ENCODE results near the gene RIMBP3C.
"Not testable (repeated sequence)": the region's sequence is repeated elsewhere in the genome, so short reads cannot be mapped to it uniquely, and the experiment has no call there.

The RIMBP3C gene, protein sequence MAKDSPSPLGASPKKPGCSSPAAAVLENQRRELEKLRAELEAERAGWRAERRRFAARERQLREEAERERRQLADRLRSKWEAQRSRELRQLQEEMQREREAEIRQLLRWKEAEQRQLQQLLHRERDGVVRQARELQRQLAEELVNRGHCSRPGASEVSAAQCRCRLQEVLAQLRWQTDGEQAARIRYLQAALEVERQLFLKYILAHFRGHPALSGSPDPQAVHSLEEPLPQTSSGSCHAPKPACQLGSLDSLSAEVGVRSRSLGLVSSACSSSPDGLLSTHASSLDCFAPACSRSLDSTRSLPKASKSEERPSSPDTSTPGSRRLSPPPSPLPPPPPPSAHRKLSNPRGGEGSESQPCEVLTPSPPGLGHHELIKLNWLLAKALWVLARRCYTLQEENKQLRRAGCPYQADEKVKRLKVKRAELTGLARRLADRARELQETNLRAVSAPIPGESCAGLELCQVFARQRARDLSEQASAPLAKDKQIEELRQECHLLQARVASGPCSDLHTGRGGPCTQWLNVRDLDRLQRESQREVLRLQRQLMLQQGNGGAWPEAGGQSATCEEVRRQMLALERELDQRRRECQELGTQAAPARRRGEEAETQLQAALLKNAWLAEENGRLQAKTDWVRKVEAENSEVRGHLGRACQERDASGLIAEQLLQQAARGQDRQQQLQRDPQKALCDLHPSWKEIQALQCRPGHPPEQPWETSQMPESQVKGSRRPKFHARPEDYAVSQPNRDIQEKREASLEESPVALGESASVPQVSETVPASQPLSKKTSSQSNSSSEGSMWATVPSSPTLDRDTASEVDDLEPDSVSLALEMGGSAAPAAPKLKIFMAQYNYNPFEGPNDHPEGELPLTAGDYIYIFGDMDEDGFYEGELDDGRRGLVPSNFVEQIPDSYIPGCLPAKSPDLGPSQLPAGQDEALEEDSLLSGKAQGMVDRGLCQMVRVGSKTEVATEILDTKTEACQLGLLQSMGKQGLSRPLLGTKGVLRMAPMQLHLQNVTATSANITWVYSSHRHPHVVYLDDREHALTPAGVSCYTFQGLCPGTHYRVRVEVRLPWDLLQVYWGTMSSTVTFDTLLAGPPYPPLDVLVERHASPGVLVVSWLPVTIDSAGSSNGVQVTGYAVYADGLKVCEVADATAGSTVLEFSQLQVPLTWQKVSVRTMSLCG (N-terminal part only)

DNA sequence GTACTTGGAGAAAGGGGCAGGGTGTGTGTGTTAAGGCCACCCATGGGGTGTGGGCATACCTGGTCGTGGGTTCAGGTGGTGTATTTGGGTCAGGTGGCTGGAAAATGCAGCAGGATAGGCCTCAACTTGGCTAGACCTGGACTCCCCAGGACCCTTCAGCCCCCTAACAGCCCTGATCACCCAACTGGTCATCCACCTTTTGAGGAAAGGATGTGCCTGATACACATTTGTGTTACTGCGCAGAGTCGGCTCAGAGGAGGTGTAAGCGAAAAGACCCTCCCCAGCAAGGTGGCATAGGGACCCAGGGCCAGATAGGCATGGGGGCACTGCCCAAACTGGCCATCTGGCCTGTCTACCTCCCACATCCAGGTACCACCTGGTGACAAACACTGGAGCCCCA, at the start of gene RIMBP3C:
RIMBP3C (minus strand) TSS at position 101 of the 400 bp plus-strand sequence. CDS start 485 bp downstream, outside the sequence.
- H3K27ac ChIP-seq; DNase-seq (ENCODE audit: low read depth, low spot score): not testable (repeated sequence)

DNA sequence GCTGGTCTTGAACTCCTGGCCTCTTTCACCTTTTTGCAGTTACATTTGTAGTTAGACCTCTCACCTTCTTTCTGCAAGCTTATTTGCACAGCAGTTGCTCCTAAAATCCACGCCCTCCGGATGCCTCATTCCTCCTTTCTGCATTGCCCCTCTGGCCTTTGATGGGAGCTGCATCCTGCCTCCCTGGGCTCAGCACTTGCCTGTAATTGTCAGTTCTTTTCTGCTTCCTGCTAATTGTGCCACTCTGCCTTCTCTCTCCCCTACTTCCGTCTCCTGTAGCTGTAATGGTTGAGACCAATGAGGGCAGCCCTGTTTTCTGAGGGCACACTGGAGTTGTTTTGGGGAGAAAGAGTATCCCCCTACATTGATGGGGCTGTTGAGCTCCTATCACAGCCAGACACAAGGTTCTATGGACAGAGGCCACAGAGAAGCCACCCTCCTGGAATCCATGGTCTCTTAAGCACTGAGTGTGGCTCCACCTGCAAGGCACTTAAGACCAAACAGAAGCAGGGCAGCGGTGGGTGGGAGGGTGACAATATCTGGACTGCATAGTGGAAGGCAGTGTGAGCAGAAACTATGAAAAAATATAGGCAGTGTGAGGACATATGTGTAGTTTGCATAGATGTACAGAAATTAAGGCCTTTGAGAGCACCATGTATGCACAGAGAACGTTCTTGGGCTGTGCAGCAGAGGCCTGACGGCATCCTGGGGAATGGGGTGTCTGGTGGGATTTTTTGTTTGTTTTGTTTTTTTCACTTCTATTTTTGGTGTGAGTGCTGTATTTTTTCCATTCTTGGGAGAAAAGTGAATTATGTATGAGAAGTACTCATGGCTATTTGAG, 48.0 kb upstream of the RIMBP3C start:
- no peak for DNase-seq (ENCODE audit: low read depth, low spot score)
- H3K27ac ChIP-seq: no peak overlapping the region

DNA sequence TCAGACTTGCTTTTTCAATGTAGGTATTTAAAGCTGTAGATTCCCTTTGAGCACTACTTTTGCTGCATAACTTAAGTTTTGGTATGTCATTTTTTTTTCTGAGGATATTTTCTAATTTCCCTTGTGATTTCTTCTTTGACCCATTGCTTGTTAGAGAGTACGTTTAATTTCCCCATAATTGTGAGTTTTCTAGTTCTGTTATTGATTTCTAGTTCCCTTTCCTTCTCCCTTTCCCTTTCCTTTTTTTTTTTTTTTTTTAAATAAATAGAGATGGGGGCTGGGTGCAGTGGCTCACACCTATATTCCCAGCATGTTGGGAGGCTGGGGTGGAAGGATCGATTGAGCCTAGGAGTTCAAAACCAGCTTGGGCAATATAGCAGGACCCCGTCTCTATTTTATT, 47.0 kb upstream of the RIMBP3C start:
- no peak overlapping the region for H3K27ac ChIP-seq
- DNase-seq (ENCODE audit: low read depth, low spot score): no peak

DNA sequence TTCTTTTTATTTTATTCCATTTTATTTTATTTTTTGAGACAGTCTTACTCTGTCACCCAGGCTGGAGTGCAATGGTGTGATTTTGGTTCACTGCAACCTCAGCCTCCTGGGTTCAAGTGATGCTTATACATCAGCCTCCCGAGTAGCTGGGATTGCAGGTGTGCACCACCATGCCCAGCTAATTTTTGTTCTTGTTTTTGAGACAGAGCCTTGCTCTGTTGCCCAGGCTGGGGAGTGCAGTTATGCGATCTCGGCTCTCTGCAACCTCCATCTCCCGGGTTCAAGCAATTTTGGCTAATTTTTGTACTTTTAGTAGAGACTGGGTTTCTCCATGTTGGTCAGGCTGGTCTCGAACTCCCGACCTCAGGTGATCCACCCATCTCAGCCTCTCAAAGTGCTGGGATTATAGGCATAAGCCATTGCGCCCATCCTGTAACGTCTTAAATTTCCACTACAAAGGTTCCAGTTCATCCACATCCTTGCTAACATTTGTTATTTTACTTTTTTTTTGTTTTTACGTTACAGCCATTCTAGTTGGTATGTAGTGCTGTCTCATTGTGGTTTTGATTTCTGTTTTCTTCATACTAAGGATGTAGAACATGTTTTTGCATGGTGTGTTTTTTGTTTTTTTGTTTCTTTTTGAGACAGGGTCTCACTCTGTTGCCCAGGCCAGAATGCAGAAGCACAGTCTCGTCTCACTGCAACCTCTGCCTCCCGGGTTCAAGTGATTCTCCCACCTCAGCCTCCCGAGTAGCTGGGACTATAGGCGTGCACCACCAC, 45.3 kb upstream of the RIMBP3C start:
- H3K27ac ChIP-seq; DNase-seq (ENCODE audit: low read depth, low spot score): not testable (repeated sequence)

DNA sequence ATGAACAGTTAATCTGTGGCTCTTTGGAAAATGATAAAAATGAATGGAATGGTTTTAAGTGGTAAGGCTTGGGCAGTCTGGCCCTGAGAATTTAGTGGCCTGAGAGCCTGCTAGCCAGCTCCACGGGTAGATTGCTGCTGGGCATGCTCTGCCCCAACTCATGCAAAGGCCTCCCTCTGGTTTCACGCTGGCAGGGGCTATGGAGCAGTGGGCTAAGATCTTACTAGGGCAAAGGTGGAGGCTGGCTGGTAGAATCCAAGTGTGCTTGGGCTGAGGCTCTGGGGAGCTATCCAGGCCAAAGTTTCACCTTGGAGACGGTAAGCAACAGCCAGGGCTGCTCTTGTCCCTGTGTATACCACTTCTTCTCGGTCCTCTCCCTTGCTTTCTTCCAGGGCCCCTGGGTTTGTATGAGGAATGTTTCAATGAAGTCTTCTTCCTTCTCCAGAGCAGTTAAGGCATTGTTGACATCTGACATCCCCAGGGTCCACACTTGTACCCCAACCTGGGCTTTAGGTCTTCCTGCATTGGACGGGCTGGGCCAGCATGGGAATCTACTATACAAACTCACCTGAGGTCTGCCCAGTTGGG, 43.7 kb upstream of the RIMBP3C start:
- no peak for DNase-seq (ENCODE audit: low read depth, low spot score)

DNA sequence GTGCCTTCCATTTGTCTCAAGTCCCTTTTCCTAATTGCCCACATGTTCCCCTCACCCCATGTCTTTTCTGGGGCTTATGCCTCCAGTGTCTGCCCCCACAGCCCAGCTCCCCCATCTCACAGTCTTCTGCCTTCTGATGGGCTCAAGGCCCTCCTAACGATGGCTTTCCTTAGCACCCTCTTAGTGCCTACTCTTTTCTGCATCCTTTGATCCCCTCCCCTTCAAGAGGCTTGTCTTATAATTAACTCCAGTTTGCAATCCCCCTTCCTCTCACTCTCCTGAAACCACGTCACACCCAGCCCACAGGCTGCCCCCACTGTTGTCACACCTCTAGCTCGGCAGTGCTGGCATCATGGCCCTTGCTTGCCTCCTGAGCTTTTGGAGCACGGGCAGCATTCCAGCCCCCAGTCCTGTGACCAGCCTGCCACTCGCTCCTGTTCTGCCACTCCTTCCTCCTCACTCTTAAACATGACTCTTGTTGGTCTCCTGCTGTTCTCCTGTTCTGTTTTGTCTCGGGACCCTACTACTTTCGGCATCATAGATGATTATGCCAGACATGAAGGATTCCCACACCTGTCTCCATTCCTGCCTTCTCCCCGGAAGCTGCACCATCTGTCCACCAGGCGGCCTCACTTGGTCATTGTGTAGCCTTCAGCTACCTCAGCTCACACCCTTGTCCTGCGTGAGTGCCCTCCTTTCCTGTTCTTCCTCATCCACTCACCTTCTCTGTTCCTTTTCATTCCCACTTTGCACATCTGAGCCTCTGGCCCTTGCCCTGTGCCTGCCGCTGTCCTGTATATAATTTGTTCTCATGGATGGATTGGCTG, 42.4 kb upstream of the RIMBP3C start:
- no peak overlapping the region for H3K27ac ChIP-seq
- no peak for DNase-seq (ENCODE audit: low read depth, low spot score)

More for the DNA sequence above, 43.7 kb upstream of the RIMBP3C start:
- no peak overlapping the region for H3K27ac ChIP-seq

DNA sequence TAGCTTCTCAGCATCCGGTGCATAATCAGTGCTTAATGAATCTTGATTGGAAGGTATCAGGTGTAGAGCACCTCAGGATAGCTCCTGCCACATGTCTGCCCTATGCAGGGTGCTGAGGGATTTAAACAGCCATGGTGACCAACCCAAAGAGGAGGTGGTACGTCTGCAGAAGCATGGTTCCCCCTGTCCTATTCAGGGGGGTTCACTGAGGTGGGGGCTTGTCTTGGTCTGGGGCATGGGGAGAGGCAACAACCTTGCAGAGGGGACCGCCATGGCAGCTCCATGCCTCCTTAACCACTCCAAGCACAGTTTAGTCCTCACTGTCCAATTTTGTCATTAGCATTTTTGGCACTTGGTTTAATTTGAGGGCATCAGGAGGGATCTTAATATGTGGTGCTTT, 41.2 kb upstream of the RIMBP3C start:
- no peak overlapping the region for H3K27ac ChIP-seq
- no peak for DNase-seq (ENCODE audit: low read depth, low spot score)

DNA sequence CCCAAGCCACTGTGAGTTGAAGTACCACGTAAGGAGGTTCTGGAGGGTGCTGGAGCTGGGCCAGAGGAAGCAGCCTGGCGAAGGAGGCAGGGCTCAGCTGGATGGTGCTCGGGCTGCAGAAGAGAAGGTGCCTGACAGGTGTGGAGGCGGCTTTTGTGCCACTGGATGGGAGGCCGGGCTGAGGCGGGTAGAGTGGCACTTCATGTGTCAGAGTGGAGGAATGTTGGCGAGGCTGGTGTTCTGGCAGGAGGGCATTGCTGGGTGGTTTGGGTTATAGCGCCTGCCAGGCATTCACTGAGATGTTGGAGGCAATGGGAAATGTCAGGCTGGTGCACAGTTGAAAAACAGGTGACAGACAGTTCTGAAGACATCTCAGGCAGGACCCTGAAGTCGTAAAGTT, 40.4 kb upstream of the RIMBP3C start:
- DNase-seq (ENCODE audit: low read depth, low spot score): no peak
- no peak overlapping the region for H3K27ac ChIP-seq

DNA sequence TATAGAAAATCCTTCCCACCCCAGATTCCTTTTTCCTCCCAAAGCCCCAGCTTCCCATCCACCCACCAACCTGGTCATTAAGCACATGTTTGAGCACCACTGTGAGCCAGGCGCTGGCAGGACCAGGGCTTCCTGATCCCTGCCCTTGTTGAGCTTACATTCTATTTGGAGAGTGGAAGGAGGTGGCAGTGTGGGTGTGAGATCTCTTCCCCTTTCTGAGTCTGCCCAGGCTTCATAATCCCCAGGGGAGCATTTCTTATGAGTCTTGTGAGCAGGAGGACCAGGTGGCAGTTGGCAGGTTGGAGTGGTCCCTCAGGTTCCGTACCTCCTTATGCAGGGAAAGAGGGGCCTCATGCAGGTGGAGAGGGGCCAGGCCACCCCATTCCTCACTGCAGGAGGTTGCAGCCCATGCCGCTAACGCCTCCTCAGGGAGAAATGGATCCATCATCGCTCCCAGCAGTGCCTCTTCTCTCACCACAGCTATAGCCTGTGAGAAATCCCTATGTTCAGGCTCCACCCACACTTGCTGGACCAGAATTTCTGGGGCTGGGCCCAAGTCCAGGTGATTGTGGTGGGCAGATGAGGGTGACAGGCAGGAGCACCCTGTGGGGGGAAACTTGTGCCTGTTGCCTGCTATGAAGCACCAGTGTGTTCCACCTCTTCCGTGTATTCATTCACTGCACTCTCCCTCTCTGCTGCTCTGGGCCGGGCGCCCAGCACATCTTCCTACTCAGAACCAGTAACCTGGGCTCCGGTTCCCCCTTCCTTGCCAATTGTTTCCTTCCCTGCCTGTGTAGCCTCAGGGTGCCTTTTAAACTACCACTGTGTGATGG, 39.8 kb upstream of the RIMBP3C start:
- no peak for DNase-seq (ENCODE audit: low read depth, low spot score)
- no peak overlapping the region for H3K27ac ChIP-seq

DNA sequence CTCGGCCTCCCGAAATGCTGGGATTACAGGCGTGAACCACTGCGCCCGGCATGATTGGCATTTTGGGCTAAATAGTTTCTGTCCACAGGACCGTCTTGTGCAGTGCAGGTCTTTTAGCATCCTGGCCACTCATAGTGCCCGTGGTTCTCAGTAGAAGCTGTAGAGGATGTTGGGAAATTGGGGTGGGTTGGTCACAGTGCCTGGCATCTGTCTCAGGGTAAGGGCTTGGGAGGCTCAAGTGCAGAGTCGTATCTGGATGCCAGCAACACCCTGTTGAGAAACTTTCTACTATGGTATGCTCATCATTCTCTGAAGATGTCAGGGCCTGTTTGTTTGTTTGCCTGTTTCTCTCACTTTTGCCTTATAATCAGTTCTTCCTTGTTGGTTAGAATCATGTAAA, 38.1 kb upstream of the RIMBP3C start:
- DNase-seq (ENCODE audit: low read depth, low spot score): no peak
- H3K27ac ChIP-seq: no peak overlapping the region

DNA sequence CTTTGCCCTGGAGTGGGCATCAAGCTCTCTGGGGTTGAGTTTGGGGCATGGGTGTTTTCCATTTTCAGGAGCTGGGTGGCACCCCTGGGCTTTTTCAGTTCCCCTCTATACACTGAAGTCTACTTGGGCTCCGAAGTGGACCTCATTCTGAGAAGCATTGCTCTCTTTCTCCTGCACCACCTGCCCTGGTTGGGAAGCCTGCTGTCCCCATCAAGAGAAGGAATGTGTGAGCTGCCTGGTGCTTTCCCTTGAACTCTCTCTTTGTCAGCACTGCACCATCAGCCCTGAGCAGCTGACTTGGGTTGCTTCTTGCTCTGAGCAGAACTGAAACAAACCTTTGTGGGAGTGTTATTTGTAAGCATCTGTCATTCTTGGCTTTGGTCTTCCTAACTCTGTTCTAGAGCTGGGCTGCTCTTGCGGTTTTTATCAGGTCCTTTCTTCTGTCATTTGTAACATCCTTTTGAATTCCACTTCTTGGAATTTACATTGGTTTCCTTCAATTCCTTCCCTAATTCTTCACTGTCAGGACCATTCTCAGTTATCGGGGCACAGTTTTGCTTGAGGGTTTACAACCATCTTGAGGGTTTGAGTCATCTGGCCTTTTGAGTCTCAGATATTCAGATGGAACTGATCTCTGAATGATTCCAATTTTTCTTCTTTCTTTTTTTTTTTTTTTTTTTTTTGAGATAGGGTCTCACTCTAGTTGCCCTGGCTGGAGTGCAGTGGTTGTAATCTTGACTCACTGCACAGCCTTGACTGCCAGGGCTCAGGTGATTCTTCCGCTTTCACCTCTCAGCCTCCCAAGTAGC, 36.7 kb upstream of the RIMBP3C start:
- DNase-seq (ENCODE audit: low read depth, low spot score): no peak
- H3K27ac ChIP-seq: no peak overlapping the region

DNA sequence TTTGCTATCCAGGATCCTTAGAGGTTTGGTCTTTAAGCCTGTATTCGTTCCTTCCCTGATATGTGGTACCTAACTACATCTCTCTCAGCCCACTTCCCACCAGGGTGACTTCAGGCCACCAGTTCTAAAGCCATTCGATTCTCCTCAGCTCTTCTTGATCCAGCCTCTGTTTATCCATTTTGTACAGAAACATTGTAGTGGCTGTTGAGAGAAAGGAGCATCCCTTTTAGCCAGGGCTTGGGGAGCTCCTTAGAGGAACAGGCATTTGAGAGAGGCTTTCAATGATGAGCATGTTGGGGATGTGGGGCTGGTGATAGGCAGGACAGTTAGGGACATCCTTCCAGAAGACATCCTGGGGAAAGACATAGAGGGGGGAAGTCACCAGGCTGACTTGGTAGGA, 34.1 kb upstream of the RIMBP3C start:
- H3K27ac ChIP-seq: no peak overlapping the region

DNA sequence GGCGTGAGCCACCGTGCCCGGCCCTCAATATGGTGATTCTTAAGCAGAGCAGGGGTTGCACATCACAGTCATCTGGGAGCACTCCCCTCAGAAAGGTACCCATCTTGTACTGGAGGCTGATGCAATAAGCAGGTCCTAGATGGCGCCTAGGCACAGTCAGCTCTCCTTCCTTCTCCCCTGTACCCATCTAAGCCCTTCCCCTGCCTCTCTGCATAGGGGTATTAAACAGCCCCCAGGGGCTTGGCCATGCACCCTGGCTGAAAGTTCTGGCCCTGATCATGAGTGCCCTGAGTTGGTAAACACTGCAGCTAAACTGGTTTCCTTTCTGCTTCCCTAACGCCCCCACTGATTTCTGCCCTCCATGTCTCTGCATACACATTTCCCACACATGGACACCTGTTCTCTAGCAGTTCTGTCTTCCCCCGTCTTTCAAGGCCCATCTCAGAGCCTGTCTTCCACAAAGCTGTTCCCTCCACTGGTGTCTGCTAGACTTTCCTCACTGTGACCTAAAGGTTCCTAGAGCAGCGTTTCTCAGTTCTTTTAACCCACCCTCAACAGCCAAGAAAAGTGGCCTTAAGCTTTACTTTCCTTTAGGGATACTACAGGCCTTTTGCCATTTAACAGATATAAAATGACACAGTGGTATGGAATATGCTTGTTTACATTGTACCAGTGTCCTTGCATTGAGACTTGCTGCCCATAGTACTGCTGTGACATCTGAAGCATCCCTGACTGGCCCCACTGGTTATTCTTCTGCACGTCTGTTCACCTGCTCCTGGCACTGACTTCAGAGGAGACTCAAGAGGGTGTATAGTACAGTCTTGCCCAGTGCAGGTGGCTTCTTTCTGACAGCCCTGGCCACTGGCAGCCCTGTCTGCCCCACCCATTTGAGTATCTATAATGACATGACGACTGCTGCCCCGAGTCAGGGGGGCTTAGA, 31.8 kb upstream of the RIMBP3C start:
- H3K27ac ChIP-seq: peak overlapping the region; percentile 9
- DNase-seq (ENCODE audit: low read depth, low spot score): no peak

More for the DNA sequence above, 34.1 kb upstream of the RIMBP3C start:
- no peak for DNase-seq (ENCODE audit: low read depth, low spot score)

DNA sequence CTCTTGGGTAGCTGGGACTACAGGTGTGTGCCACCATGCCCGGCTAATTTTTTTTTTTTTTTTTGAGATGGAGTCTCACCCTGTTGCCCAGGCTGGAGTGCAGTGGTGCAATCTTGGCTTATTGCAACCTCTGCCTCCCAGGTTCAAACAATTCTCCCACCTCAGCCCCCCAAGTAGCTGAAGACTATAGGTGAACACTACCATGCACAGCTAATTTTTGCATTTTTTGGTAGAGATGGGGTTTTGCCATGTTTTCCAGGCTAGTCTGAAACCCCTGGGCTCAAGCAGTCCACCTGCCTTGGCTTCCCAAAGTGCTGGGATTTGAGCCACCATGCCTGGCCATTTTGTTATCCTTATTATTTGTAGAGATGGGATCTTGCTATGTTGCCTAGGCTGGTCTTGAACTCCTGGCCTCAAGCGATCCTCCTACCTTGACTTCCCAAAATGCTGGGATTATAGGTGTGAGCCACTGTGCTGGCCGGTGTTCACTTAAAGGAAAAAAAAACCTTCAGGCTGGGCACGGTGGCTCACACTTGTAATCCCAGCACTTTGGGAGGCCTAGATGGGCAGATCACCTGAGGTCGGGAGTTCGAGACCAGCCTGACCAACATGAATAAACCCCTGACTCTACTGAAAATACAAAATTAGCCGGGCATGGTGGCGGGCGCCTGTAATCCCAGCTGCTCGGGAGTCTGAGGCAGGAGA, 29.9 kb upstream of the RIMBP3C start:
- DNase-seq (ENCODE audit: low read depth, low spot score); H3K27ac ChIP-seq: not testable (repeated sequence)

Measured in epithelial cell of prostate (primary cell).